ENCODE measurements around the gene CAST. TPM values are rescaled to one million over a fixed set of nuclear protein-coding genes. Genes with fewer than 3 reads are reported as not detected.
"Not testable (repeated sequence)": the region's sequence is repeated elsewhere in the genome, so short reads cannot be mapped to it uniquely, and the experiment has no call there.

CAST gene
- total RNA-seq, 1 donor from 2014 or later, result 174 TPM

GRCh38 chr5:96790961-96791504 is 128.9 kb downstream of the CAST start:
- H3K4me3 ChIP-seq (ENCODE audit: low read depth, low read length), result no peak overlapping the region
- TF ChIP-seq, protein P1, sequence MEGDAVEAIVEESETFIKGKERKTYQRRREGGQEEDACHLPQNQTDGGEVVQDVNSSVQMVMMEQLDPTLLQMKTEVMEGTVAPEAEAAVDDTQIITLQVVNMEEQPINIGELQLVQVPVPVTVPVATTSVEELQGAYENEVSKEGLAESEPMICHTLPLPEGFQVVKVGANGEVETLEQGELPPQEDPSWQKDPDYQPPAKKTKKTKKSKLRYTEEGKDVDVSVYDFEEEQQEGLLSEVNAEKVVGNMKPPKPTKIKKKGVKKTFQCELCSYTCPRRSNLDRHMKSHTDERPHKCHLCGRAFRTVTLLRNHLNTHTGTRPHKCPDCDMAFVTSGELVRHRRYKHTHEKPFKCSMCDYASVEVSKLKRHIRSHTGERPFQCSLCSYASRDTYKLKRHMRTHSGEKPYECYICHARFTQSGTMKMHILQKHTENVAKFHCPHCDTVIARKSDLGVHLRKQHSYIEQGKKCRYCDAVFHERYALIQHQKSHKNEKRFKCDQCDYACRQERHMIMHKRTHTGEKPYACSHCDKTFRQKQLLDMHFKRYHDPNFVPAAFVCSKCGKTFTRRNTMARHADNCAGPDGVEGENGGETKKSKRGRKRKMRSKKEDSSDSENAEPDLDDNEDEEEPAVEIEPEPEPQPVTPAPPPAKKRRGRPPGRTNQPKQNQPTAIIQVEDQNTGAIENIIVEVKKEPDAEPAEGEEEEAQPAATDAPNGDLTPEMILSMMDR (IDR thresholded peaks at IDR 0.05; ENCODE audit: insufficient read depth, low read length, poor library complexity, severe bottlenecking), result no peak
- DNase-seq (ENCODE audit: low read depth), result no peak
- H3K27me3 ChIP-seq (ENCODE audit: control insufficient read depth, insufficient read depth, low read length), result no peaks in the 10 kb centered on the region
- H3K36me3 ChIP-seq (ENCODE audit: control insufficient read depth, insufficient read depth, low read length), result no peaks in the 10 kb centered on the region

GRCh38 chr5:96794757-96795156 is 132.6 kb downstream of the CAST start:
- Histone ChIP-seq H3K36me3 (ENCODE audit: control insufficient read depth, insufficient read depth, low read length) (no peaks in the 10 kb centered on the region), H3K4me3 (ENCODE audit: low read depth, low read length) (no peak overlapping the region), H3K27me3 (ENCODE audit: control insufficient read depth, insufficient read depth, low read length) (no peaks in the 10 kb centered on the region)
- DNase-seq (ENCODE audit: low read depth), result no peak
- TF ChIP-seq, protein P1 (IDR thresholded peaks at IDR 0.05; ENCODE audit: insufficient read depth, low read length, poor library complexity, severe bottlenecking), result no peak

DNA sequence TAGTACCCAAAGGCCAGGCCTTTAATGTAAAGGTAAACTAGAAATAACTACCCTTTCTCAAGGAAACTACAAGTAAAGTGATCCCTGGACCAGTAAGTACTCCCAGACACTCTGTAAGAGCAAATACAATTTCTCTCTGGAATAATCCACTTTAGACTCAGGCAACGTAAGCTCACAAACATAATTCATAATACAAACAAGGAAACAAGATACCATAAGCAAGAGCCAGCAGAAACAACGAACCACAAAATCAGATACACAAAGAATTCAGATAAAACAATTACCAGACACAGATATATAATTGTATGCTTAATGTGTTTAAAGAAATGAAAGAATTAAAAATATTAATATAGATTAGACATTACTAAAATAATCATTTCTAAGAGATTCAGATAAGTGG is 133.4 kb downstream of the CAST start:
- H3K4me3 ChIP-seq (ENCODE audit: low read depth, low read length), result no peak overlapping the region
- TF ChIP-seq, protein P1 (IDR thresholded peaks at IDR 0.05; ENCODE audit: insufficient read depth, low read length, poor library complexity, severe bottlenecking), result no peak
- H3K36me3 ChIP-seq (ENCODE audit: control insufficient read depth, insufficient read depth, low read length), result no peaks in the 10 kb centered on the region
- H3K27me3 ChIP-seq (ENCODE audit: control insufficient read depth, insufficient read depth, low read length), result no peaks in the 10 kb centered on the region
- no peak for DNase-seq (ENCODE audit: low read depth)

DNA sequence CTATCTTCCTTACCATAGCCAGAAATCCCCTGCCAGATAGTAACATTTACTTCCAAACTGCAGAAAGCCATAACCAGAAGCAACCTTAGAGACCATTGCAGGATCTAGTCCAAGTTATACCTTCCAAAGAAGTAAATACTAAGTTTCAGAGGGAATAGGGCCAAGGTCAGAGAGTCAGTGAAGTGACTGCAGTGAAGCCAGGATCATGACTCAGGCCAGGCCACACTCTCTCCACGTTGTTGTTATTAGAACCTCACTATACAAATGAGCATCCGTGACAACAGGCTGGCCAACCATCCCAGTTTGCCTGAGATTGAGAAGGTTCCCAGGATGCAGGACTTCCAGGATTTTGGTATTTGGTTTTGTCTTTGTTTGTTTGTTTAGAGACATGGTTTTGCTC is 134.3 kb downstream of the CAST start:
- TF ChIP-seq, protein P1 (IDR thresholded peaks at IDR 0.05; ENCODE audit: insufficient read depth, low read length, poor library complexity, severe bottlenecking), result no peak
- Histone ChIP-seq H3K4me3 (ENCODE audit: low read depth, low read length) (no peak overlapping the region), H3K27me3 (ENCODE audit: control insufficient read depth, insufficient read depth, low read length) (no peaks in the 10 kb centered on the region), H3K36me3 (ENCODE audit: control insufficient read depth, insufficient read depth, low read length) (no peaks in the 10 kb centered on the region)
- DNase-seq (ENCODE audit: low read depth), result no peak

DNA sequence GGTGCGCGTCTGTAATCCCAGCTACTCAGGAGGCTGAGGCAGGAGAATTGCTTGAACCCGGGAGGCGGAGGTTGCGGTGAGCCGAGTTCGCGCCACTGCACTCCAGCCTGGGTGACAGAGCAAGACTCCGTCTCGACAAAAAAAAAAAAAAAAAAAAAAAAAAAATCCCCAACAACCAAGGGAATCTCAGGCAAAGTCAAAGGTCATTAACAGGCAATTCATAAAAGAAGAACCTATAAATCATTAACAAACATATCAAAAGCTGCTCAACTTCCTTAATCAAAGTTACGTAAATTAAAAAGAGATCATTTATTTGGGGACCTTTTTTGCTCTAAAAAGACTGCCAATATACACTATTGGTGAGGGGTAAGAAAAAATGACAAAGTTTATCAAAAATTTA is 139.5 kb downstream of the CAST start:
- not testable (repeated sequence) for H3K36me3 ChIP-seq (ENCODE audit: control insufficient read depth, insufficient read depth, low read length); H3K4me3 ChIP-seq (ENCODE audit: low read depth, low read length); H3K27me3 ChIP-seq (ENCODE audit: control insufficient read depth, insufficient read depth, low read length); DNase-seq (ENCODE audit: low read depth)

DNA sequence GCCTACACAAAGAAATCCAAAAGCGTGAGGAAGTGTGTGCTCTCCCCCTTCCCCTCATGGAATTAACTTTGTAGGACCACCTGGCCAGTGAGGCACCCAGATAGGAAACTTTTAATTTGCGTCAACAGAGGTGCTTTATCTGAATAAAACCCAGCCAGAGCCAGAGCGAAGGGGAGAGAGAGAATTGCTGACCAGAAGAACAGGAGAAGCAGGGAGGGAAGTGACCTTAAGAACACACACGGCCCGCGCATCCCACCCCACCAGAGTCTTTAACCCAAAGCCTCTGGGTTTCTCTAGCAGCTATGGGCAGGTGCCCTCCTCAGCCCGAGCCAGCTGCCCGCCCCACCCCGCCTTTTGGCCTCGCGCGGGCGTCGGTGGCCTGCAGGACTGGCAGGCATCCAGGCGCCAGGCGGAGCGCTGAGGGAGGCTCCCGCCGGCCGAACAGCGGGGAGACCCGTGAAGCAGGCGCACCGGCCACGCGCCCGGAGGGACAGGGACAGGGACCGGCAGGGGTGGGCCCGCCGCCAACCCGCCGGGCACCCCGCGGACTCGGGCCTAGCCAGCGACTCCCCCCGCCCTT is 145.0 kb downstream of the CAST start:
- TF ChIP-seq, protein P1 (IDR thresholded peaks at IDR 0.05; ENCODE audit: insufficient read depth, low read length, poor library complexity, severe bottlenecking), result no peak
- Histone ChIP-seq H3K27me3 (ENCODE audit: control insufficient read depth, insufficient read depth, low read length) (no peaks in the 10 kb centered on the region), H3K36me3 (ENCODE audit: control insufficient read depth, insufficient read depth, low read length) (peaks cover 2% of the 10 kb centered on the region), H3K4me3 (ENCODE audit: low read depth, low read length) (peak overlapping the region; percentile 57)
- no peak for DNase-seq (ENCODE audit: low read depth)
